Brain microvascular endothelial cell (primary cell): ENCODE measurements around the gene SCPEP1.

ENCODE experiments used
- DNase-seq: peaks from one replicate; pipeline ENCODE4 v3.0.0-alpha.2; 2020
- H3K27ac ChIP-seq: fragments of 250-450 bp; sonication (Bioruptor Pico); 2 replicates; pipeline ENCODE4 v1.5.1; 2020; ENCODE audit warnings: mild to moderate bottlenecking, moderate library complexity
- H3K27me3 ChIP-seq: fragments of 250-450 bp; sonication (Bioruptor Pico); replicated peaks from 2 replicates; pipeline ENCODE4 v1.5.1; 2020; ENCODE audit warnings: mild to moderate bottlenecking
- H3K36me3 ChIP-seq: fragments of 250-450 bp; sonication (Bioruptor Pico); replicated peaks from 2 replicates; pipeline ENCODE4 v1.5.1; 2020; ENCODE audit warnings: mild to moderate bottlenecking
- H3K4me3 ChIP-seq: 2 replicates; pipeline ENCODE4 v1.5.1; 2011; ENCODE audit warnings: low read depth, mild to moderate bottlenecking, control low read depth, low read length, moderate library complexity
- in situ Hi-C: cut with HindIII; loops from 2 replicates; pipeline ENCODE4 v1.10.0; 2017; ENCODE audit warnings: low sequenced_read_pairs, low pct_ligation_motif_present
- TF ChIP-seq, protein P1 (sequence below): IDR thresholded peaks from 2 replicates; pipeline ENCODE4 v1.5.1; 2011; ENCODE audit warnings: low read depth, mild to moderate bottlenecking, moderate library complexity, low read length, control low read depth, inconsistent platforms; ENCODE audit errors: missing control alignments

SCPEP1 gene

DNA sequence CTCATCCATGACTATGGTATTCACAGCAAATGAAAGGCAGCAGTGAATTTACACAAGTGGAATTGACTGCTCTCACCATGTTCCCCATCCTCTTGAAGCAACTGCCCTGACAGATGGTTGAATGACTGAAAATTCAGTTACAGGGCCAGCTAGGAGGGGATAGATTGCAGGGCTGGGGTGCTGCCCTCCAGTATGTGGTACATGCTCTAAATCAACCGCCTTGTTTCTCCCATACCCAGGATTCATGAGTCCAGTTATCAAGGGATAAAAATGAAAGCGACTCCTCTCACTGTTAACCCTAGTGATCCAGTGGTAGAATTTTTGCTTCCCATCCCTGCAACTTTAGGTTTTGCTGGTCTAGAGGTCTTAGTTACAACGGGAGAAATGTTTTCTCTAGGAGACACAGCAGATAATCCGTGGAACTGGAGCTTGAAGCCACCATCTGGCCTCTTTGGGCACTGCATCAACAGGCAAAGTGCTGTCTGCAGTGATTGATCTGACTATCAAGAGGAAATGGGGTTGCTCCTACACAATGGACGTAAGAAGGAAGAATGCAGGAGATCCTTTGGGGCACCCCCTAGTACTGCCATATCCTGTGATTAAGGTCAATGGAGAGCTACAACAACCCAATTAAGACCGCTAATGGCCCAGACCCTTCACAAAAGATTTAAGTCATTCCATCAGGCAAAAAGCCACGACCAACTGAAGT, 32.0 kb downstream of the SCPEP1 start:
- no peak overlapping the region for H3K4me3 ChIP-seq
- no peak overlapping the region for H3K27ac ChIP-seq
- TF ChIP-seq, protein P1, sequence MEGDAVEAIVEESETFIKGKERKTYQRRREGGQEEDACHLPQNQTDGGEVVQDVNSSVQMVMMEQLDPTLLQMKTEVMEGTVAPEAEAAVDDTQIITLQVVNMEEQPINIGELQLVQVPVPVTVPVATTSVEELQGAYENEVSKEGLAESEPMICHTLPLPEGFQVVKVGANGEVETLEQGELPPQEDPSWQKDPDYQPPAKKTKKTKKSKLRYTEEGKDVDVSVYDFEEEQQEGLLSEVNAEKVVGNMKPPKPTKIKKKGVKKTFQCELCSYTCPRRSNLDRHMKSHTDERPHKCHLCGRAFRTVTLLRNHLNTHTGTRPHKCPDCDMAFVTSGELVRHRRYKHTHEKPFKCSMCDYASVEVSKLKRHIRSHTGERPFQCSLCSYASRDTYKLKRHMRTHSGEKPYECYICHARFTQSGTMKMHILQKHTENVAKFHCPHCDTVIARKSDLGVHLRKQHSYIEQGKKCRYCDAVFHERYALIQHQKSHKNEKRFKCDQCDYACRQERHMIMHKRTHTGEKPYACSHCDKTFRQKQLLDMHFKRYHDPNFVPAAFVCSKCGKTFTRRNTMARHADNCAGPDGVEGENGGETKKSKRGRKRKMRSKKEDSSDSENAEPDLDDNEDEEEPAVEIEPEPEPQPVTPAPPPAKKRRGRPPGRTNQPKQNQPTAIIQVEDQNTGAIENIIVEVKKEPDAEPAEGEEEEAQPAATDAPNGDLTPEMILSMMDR: peak; percentile 82
- in situ Hi-C loops: no loop called here
- peak; percentile 61 for DNase-seq
- H3K27me3 ChIP-seq: no peaks in the 10 kb centered on the region
- no peaks in the 10 kb centered on the region for H3K36me3 ChIP-seq

DNA sequence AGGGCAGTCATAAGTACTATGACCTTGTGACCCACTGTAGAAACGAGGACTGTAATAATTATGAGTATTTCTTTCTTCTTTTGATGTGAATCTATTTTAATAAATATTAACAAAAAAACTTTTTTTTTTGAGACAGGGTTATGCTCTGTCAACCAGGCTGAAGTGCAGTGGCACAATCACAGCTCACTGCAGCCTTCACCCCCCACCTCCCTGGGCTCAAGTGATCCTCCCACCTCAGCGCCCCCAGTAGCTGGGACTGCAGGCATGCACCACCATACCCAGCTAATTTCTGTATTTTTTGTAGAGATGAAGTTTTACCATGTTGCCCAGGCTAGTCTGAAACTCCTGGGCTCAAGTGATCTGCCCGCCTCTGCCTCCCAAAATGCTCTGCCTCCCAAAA, 32.6 kb downstream of the SCPEP1 start:
- Histone ChIP-seq H3K27me3 (no peaks in the 10 kb centered on the region), H3K36me3 (no peaks in the 10 kb centered on the region), H3K27ac (no peak overlapping the region), H3K4me3 (no peak overlapping the region)
- DNase-seq: no peak
- in situ Hi-C loops: no loop called here
- TF ChIP-seq, protein P1: no peak

DNA sequence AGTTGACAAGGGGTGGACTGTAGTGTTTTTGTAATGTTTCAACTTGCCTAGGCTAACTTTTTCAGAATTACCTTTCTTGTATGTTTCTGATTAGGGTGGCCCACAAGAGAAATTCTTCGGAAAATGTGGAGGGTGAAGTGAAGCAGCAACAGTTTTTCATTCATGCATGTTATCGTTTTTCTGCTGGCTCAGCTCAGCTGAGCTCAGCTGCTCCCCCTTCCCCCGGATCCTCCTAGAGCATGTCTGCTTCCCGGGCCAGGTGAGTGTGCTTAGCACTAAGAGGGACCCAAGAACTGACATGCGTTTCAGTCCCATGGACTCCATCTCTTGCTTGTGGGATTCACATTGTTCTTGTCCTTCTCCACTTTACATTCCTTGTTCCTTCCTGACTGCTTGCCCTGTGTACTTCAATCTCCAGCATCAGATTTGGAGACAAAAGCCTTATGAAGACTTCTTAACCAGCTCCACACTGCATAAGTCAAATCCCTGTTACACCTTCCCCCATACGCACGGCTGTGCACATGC, 33.6 kb downstream of the SCPEP1 start:
- no peaks in the 10 kb centered on the region for H3K36me3 ChIP-seq
- no peak overlapping the region for H3K4me3 ChIP-seq
- in situ Hi-C loops: no loop called here
- no peak overlapping the region for H3K27ac ChIP-seq
- no peak for DNase-seq
- TF ChIP-seq, protein P1: no peak
- H3K27me3 ChIP-seq: no peaks in the 10 kb centered on the region

DNA sequence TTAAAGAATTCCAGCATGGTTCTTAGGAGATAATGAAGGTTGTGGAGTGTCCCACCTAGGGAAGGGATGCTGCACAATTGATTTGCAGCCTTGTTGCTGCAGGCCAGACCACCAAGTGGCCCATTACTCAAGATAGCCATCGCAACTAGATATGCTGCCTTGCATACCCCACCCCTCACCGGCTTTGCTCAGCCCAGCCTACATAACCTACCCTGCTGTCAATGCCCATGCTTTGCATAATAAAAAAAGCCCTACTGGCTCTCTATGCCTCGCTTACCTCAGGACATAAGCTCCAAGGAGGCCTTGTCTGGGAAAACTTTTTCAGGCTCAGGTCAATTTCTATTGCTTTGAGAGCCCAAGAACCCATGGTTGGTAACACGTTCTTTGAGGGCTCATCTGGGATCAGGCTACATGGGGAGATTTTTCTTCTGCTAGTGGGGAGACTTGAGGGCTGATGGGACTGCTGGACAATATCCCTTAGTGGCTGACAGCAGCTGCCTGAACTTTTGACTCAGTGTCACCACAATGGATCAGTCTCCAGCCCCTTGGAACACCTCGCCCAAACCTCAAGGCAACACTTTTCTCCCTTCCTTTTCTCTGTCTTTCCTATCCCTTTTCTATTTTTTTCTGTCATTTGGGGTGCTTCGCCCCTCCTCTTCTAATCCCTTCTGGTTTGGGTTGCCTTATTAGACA, 38.3 kb downstream of the SCPEP1 start:
- DNase-seq: no peak
- Histone ChIP-seq H3K36me3 (no peaks in the 10 kb centered on the region), H3K27me3 (no peaks in the 10 kb centered on the region), H3K4me3 (no peak overlapping the region), H3K27ac (no peak overlapping the region)
- TF ChIP-seq, protein P1: no peak
- in situ Hi-C loops: no loop called here

DNA sequence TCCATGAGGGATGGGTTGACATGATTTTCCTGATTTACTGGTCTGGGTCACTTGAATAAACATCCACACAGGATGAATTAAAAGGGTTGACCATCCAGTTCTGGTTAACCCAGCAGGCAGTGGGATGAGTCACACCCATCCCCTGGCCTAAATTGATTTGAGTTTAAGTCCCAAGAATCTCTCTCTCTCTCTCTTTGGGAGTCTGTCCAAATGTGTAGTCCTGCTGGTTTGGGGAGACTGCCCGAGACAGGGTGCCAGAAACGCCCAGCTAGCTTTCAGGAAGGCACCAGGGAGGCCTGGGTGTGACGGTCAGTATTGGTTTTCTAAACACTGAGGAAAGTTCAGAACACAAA, 38.8 kb downstream of the SCPEP1 start:
- TF ChIP-seq, protein P1: no peak
- peak; percentile 13 for DNase-seq
- H3K36me3 ChIP-seq: no peaks in the 10 kb centered on the region
- H3K27me3 ChIP-seq: no peaks in the 10 kb centered on the region
- H3K27ac ChIP-seq: no peak overlapping the region
- in situ Hi-C loops: no loop called here
- H3K4me3 ChIP-seq: no peak overlapping the region

DNA sequence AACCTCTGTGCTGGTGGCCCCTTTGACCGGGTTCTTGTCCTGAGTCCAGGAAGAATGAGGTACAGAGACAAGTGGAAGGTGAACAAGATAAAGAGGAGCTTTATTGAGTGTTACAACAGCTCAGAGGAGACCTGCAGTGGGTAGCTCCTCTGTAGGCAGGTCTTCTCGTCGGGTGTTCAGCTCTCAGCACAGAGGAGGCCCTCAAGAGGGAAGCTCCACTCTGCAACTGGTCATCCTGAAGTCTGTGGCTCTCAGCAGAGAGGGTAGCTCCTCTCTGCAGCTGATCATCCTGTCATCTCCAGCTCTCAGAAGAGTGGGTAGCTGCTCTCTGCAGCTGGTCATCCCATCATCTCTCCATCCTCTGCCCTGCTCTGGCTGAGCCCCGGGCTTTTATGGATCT, 39.7 kb downstream of the SCPEP1 start:
- in situ Hi-C loops: no loop called here
- TF ChIP-seq, protein P1: no peak
- H3K27ac ChIP-seq: no peak overlapping the region

More for the DNA sequence above, 39.7 kb downstream of the SCPEP1 start:
- Histone ChIP-seq H3K4me3 (no peak overlapping the region), H3K27me3 (no peaks in the 10 kb centered on the region), H3K36me3 (no peaks in the 10 kb centered on the region)
- DNase-seq: no peak
